HG03442 (cell line): Measurements from ENCODE around the gene MYH7.

Experiments
- ATAC-seq: cut with Tn5 transposase; IDR thresholded peaks from one replicate; pipeline ENCODE4 v1.9.1; 2021; ENCODE audit warnings: mild to moderate bottlenecking, moderate library complexity; ENCODE audit not compliant: unreplicated experiment

Gene MYH7

GRCh38 chr14:23376482-23377197 lies 58.8 kb downstream of the MYH7 start, which contains the start of gene CMTM5:
TSS of gene CMTM5 (plus strand) at chr14:23377046. CDS start at chr14:23377252, 206 bp downstream.
- ATAC-seq = no peak

GRCh38 chr14:23375527-23376251 lies 59.8 kb downstream of the MYH7 start:
- ATAC-seq = no peak

- ATAC-seq = no peak
Observed at GRCh38 chr14:23373041-23373440, 62.4 kb downstream of the MYH7 start.

- no peak for ATAC-seq
Observed at GRCh38 chr14:23372509-23372908, 63.0 kb downstream of the MYH7 start, which contains the start of gene IL25. TSS of gene IL25 (plus strand) at chr14:23372809.

GRCh38 chr14:23371865-23372264 lies 63.6 kb downstream of the MYH7 start:
- ATAC-seq = no peak

GRCh38 chr14:23370221-23370620 lies 65.2 kb downstream of the MYH7 start:
- no peak for ATAC-seq

GRCh38 chr14:23366426-23366921 lies 69.0 kb downstream of the MYH7 start:
- no peak for ATAC-seq

GRCh38 chr14:23365732-23366425 lies 69.6 kb downstream of the MYH7 start:
- no peak for ATAC-seq

- no peak for ATAC-seq
Observed at GRCh38 chr14:23365036-23365731, 70.3 kb downstream of the MYH7 start, which contains the start of gene EFS. TSS of gene EFS (minus strand) at chr14:23365172. CDS start at chr14:23365025, 147 bp downstream.

GRCh38 chr14:23364164-23365035 lies 71.1 kb downstream of the MYH7 start:
- ATAC-seq = no peak
